Measurements from ENCODE around the gene RSKR.

DNA sequence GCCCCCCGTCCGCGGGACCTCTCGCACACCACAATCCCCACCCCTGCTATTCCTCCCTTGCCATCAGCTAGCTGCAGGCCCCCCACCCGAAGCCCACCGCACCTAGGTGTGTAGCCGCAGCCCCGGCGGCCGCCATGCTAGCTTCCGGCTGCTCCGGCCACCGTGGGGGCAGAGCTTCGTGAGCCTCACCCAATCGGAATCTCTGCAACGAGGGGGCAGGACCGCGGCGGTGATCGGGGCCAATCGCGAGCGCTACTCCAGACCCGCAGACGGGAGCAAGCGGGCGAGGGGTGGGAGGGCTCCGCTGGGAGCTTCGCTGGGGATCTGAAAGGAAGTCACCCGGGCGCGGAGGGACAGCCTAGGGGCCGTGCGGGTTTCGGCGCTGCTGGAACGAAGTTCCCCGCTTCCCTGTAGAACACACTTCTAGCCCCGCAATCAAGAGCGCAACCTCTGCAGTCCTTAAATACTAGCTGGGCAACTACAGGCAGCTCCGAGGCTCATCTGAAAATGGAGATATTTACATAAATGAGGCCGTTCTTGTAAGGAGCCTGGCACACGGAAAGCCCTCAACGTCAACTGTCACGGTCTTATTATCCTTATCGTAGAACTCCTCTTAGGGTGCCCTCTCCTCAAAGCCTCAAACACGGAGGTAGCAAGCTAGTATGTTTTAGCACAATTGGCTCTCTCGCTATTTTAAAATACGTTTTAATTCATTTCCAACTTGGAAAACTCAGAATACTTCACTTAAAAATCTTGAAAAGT is 42.4 kb downstream of the RSKR start, which contains the start of gene PIGS:
- TF ChIP-seq EZH2 (IDR thresholded peaks at IDR 0.05): no peak
- TF ChIP-seq POLR2AphosphoS5 (IDR thresholded peaks at IDR 0.05; ENCODE audit: borderline replicate concordance, low read depth, low read length): peak; percentile 75; the same call in 1 of the 2 replicates
- TF ChIP-seq FOXP2 (optimal IDR thresholded peaks at IDR 0.05; ENCODE audit: control extremely low read depth, extremely low read length, insufficient read depth): no peak

Data from SK-N-MC (cell line).